ENCODE data around the gene PRTFDC1.

The PRTFDC1 gene

GRCh38 chr10:24887855-24888231 lies 64.6 kb downstream of the PRTFDC1 start:
- TF ChIP-seq, protein P1, sequence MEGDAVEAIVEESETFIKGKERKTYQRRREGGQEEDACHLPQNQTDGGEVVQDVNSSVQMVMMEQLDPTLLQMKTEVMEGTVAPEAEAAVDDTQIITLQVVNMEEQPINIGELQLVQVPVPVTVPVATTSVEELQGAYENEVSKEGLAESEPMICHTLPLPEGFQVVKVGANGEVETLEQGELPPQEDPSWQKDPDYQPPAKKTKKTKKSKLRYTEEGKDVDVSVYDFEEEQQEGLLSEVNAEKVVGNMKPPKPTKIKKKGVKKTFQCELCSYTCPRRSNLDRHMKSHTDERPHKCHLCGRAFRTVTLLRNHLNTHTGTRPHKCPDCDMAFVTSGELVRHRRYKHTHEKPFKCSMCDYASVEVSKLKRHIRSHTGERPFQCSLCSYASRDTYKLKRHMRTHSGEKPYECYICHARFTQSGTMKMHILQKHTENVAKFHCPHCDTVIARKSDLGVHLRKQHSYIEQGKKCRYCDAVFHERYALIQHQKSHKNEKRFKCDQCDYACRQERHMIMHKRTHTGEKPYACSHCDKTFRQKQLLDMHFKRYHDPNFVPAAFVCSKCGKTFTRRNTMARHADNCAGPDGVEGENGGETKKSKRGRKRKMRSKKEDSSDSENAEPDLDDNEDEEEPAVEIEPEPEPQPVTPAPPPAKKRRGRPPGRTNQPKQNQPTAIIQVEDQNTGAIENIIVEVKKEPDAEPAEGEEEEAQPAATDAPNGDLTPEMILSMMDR (IDR thresholded peaks at IDR 0.05; ENCODE audit: low read length, missing control alignments) = no peak
- no peak overlapping the region for H3K4me3 ChIP-seq (replicated peaks; ENCODE audit: low read depth, low read length)
- no peak for DNase-seq (ENCODE audit: low read depth)

DNA sequence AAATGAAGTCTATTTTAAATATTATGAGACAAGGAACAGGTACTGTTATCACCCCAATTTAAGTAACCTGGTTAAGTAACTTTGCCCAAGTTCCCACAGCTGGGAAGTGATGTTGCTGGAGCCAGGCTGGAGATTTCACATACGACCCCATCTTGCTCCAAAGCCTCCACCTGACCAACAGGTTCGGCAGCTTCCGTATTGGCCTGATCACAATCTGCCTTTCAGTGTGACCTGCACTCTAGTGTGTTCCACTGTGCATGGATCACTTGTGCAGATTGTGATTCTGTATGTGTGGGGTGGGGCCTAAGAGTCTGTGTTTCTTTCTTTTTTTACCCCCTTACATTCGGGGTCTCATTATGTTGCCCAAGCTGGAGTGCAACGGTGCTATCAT lies 66.1 kb downstream of the PRTFDC1 start:
- DNase-seq (ENCODE audit: low read depth) = no peak
- TF ChIP-seq, protein P1 (IDR thresholded peaks at IDR 0.05; ENCODE audit: low read length, missing control alignments) = no peak
- no peak overlapping the region for H3K4me3 ChIP-seq (replicated peaks; ENCODE audit: low read depth, low read length)

DNA sequence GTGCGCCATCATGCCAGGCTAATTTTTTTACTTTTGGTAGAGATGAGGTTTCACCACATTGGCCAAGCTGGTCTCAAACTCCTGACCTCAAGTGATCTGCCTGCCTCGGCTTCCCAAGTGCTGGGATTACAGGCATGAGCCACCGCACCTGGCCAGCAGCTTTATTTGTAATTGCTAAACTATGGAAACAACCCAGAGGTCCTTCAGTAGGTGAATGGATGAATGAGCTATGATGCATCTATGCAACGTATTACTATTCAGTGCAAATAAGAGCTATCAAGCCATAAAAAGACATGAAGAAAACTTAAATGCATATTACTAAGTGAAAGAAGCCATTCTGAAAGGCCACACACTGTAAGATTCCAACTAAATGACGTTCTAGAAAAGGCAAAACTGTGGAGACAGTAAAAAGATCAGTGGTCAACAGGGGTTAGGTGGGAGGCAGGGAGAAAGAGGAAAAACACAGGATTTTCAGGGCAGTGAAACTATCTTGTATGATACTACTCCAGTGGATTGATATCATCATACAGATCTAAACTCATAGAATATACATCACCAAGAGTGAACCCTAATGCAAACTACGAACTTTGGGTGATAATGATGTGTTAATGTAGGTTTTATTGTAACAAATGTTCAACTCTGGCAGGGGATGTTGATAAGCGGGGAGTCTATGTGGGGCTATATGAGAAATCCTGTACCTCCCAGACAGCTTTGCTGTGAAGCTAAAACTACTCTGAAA lies 66.7 kb downstream of the PRTFDC1 start:
- no peak for DNase-seq (ENCODE audit: low read depth)
- no peak overlapping the region for H3K4me3 ChIP-seq (replicated peaks; ENCODE audit: low read depth, low read length)

GRCh38 chr10:24884793-24885192 lies 67.6 kb downstream of the PRTFDC1 start:
- TF ChIP-seq, protein P1 (IDR thresholded peaks at IDR 0.05; ENCODE audit: low read length, missing control alignments) = no peak
- no peak overlapping the region for H3K4me3 ChIP-seq (replicated peaks; ENCODE audit: low read depth, low read length)
- no peak for DNase-seq (ENCODE audit: low read depth)

More for the DNA sequence above, 66.7 kb downstream of the PRTFDC1 start:
- TF ChIP-seq, protein P1 (IDR thresholded peaks at IDR 0.05; ENCODE audit: low read length, missing control alignments) = no peak

GRCh38 chr10:24884316-24884715 lies 68.1 kb downstream of the PRTFDC1 start:
- TF ChIP-seq, protein P1 (IDR thresholded peaks at IDR 0.05; ENCODE audit: low read length, missing control alignments) = no peak
- no peak for DNase-seq (ENCODE audit: low read depth)
- H3K4me3 ChIP-seq (replicated peaks; ENCODE audit: low read depth, low read length) = no peak overlapping the region

- TF ChIP-seq, protein P1 (IDR thresholded peaks at IDR 0.05; ENCODE audit: low read length, missing control alignments) = no peak
- no peak overlapping the region for H3K4me3 ChIP-seq (replicated peaks; ENCODE audit: low read depth, low read length)
- DNase-seq (ENCODE audit: low read depth) = no peak
Observed at GRCh38 chr10:24883176-24883575, 69.2 kb downstream of the PRTFDC1 start.

Measured in fibroblast of pulmonary artery (primary cell).